ENCODE results near the gene ZC3H4. TPM values are rescaled to one million over a fixed set of nuclear protein-coding genes. Genes with fewer than 3 reads are reported as not detected.

The ZC3H4 gene
- total RNA-seq, 1 donor from 2014 or later: 50.3 TPM

GRCh38 chr19:47019431-47020041 is 94.0 kb downstream of the ZC3H4 start, which contains the start of gene NPAS1:
NPAS1 (plus strand) TSS chr19:47019837; CDS start chr19:47021048, 1,211 bp downstream.
- H3K9me3 Mint-ChIP-seq (ENCODE audit: unreplicated experiment): peaks cover 3% of the 10 kb centered on the region
- peak; percentile 41 for DNase-seq
- TF ChIP-seq CTCF (IDR thresholded peaks at IDR 0.05; ENCODE audit: partially characterized antibody, unreplicated experiment): no peak
- peak within 1 kb of the TSS; percentile 65 for H3K4me3 Mint-ChIP-seq (ENCODE audit: unreplicated experiment)
- H3K4me1 Mint-ChIP-seq (ENCODE audit: low read depth, unreplicated experiment): no peaks in the 10 kb centered on the region
- H3K27ac Mint-ChIP-seq (ENCODE audit: unreplicated experiment): no peak within 1 kb of the TSS
- H3K36me3 Mint-ChIP-seq (ENCODE audit: unreplicated experiment): no peaks in the 10 kb centered on the region
- peaks cover 13% of the 10 kb centered on the region for H3K27me3 Mint-ChIP-seq (ENCODE audit: unreplicated experiment)

- Mint-ChIP-seq H3K27ac (ENCODE audit: unreplicated experiment) (no peak overlapping the region), H3K9me3 (ENCODE audit: unreplicated experiment) (peaks cover 3% of the 10 kb centered on the region), H3K4me3 (ENCODE audit: unreplicated experiment) (peak overlapping the region; percentile 36), H3K27me3 (ENCODE audit: unreplicated experiment) (peaks cover 13% of the 10 kb centered on the region), H3K4me1 (ENCODE audit: low read depth, unreplicated experiment) (no peaks in the 10 kb centered on the region), H3K36me3 (ENCODE audit: unreplicated experiment) (no peaks in the 10 kb centered on the region)
- no peak for DNase-seq
- no peak for TF ChIP-seq CTCF (IDR thresholded peaks at IDR 0.05; ENCODE audit: partially characterized antibody, unreplicated experiment)
These were observed 94.7 kb downstream of the ZC3H4 start for GRCh38 chr19:47018923-47019322.

Other genes starting within 250 kb of the ZC3H4 start
- gene NPAS1, start 93.9 kb downstream of the ZC3H4 start, total RNA-seq (ENCODE audit: unreplicated experiment): 1.7 TPM
- gene TMEM160, start 65.2 kb downstream of the ZC3H4 start, total RNA-seq (ENCODE audit: unreplicated experiment): 31.0 TPM
- 79.9 TPM for gene SAE1, start 17.1 kb upstream of the ZC3H4 start, total RNA-seq (ENCODE audit: unreplicated experiment)
- 37.0 TPM for gene BBC3, start 117.4 kb upstream of the ZC3H4 start, total RNA-seq (ENCODE audit: unreplicated experiment)
- 16.8 TPM for gene CCDC9, start 142.7 kb upstream of the ZC3H4 start, total RNA-seq (ENCODE audit: unreplicated experiment)
- gene INAFM1, start 161.1 kb upstream of the ZC3H4 start, total RNA-seq (ENCODE audit: unreplicated experiment): 65.0 TPM
- gene C5AR1, start 196.1 kb upstream of the ZC3H4 start, total RNA-seq (ENCODE audit: unreplicated experiment): 1.4 TPM
- not detected for gene C5AR2, start 218.4 kb upstream of the ZC3H4 start, total RNA-seq (ENCODE audit: unreplicated experiment)
- gene DHX34, start 235.5 kb upstream of the ZC3H4 start, total RNA-seq (ENCODE audit: unreplicated experiment): 119 TPM